Femur (tissue), 1 donor: ENCODE measurements around the gene HAUS5.

Experiments used
- DNase-seq: peaks from one replicate; pipeline ENCODE4 v3.0.0-alpha.2; 2017

The HAUS5 gene

GRCh38 chr19:35609851-35610353, 2.6 kb upstream of the HAUS5 start:
- no peak for DNase-seq

- DNase-seq: no peak
Measured at GRCh38 chr19:35612224-35612558, 344 bp upstream of the HAUS5 start.

- DNase-seq: no peak
Measured at GRCh38 chr19:35613574-35613973, 1.0 kb downstream of the HAUS5 start.

- no peak for DNase-seq
Measured at GRCh38 chr19:35615036-35615435, 2.5 kb downstream of the HAUS5 start.

GRCh38 chr19:35618857-35619256, 6.3 kb downstream of the HAUS5 start:
- no peak for DNase-seq

- DNase-seq: no peak
Measured at GRCh38 chr19:35619290-35619923, 6.9 kb downstream of the HAUS5 start.

- DNase-seq: no peak
Measured at GRCh38 chr19:35620001-35620400, 7.5 kb downstream of the HAUS5 start.

- no peak for DNase-seq
Measured at GRCh38 chr19:35621708-35622107, 9.2 kb downstream of the HAUS5 start.

GRCh38 chr19:35622750-35623149, 10.2 kb downstream of the HAUS5 start:
- no peak for DNase-seq

GRCh38 chr19:35623327-35624010, 10.9 kb downstream of the HAUS5 start:
- DNase-seq: no peak

- DNase-seq: no peak
Measured at GRCh38 chr19:35628264-35628564, 15.7 kb downstream of the HAUS5 start.

- DNase-seq: peak; percentile 99
Measured at GRCh38 chr19:35628565-35629331, 16.2 kb downstream of the HAUS5 start, which contains the start of gene RBM42. Gene RBM42, plus strand, starts transcription at chr19:35629036. Its CDS starts 118 bp downstream, at chr19:35629154.

- DNase-seq: no peak
Measured at GRCh38 chr19:35629332-35629633, 16.7 kb downstream of the HAUS5 start.

GRCh38 chr19:35633727-35634440, 21.3 kb downstream of the HAUS5 start:
- DNase-seq: no peak

GRCh38 chr19:35636651-35637050, 24.1 kb downstream of the HAUS5 start:
- DNase-seq: no peak

- DNase-seq: no peak
Measured at GRCh38 chr19:35637165-35637564, 24.6 kb downstream of the HAUS5 start.

GRCh38 chr19:35639321-35639639, 26.7 kb downstream of the HAUS5 start:
- DNase-seq: no peak

GRCh38 chr19:35639863-35640262, 27.3 kb downstream of the HAUS5 start:
- DNase-seq: no peak

GRCh38 chr19:35641515-35642151, 29.1 kb downstream of the HAUS5 start, which contains the start of gene ETV2:
Gene ETV2, plus strand, starts transcription at chr19:35641745. Its CDS starts 716 bp downstream, at chr19:35642461.
- DNase-seq: peak; percentile 64

GRCh38 chr19:35642312-35642711, 29.8 kb downstream of the HAUS5 start:
- DNase-seq: no peak

GRCh38 chr19:35642798-35643254, 30.3 kb downstream of the HAUS5 start:
- DNase-seq: peak; percentile 43

- DNase-seq: peak; percentile 87
Measured at GRCh38 chr19:35643255-35644205, 31.0 kb downstream of the HAUS5 start.
